ENCODE data around the gene FHL3.

Gene FHL3

GRCh38 chr1:38030596-38031512, 25.5 kb upstream of the FHL3 start:
- Histone ChIP-seq H3K4me1 (ENCODE audit: insufficient read depth, low read length) (peaks cover 25% of the 10 kb centered on the region), H3K27me3 (ENCODE audit: control insufficient read depth in 1 of 2, insufficient read depth in 2 of 2, low read length in 2 of 2) (no peaks in the 10 kb centered on the region), H3K27ac (ENCODE audit: low read depth, low read length) (no peak overlapping the region), H3K4me3 (ENCODE audit: low read depth in 1 of 2, low read length in 2 of 2) (no peak overlapping the region), H3K9me3 (ENCODE audit: low read length) (no peaks in the 10 kb centered on the region), H3K36me3 (ENCODE audit: insufficient read depth, low read length) (peaks cover 6% of the 10 kb centered on the region), H3K9ac (ENCODE audit: low read length) (no peak overlapping the region)

- Histone ChIP-seq H3K9me3 (ENCODE audit: low read length) (no peaks in the 10 kb centered on the region), H3K36me3 (ENCODE audit: insufficient read depth, low read length) (peaks cover 15% of the 10 kb centered on the region), H3K4me3 (ENCODE audit: low read depth in 1 of 2, low read length in 2 of 2) (peak overlapping the region; percentile 3 to 43), H3K9ac (ENCODE audit: low read length) (no peak overlapping the region), H3K4me1 (ENCODE audit: insufficient read depth, low read length) (peaks cover 25% of the 10 kb centered on the region), H3K27me3 (ENCODE audit: control insufficient read depth in 1 of 2, insufficient read depth in 2 of 2, low read length in 2 of 2) (no peaks in the 10 kb centered on the region), H3K27ac (ENCODE audit: low read depth, low read length) (no peak overlapping the region)
Observed at GRCh38 chr1:38029685-38030511, 24.6 kb upstream of the FHL3 start.

- H3K9ac ChIP-seq (ENCODE audit: low read length) = no peak overlapping the region
- H3K4me3 ChIP-seq (ENCODE audit: low read depth in 1 of 2, low read length in 2 of 2) = peak overlapping the region; percentile 3 to 43
- no peaks in the 10 kb centered on the region for H3K27me3 ChIP-seq (ENCODE audit: control insufficient read depth in 1 of 2, insufficient read depth in 2 of 2, low read length in 2 of 2)
- H3K4me1 ChIP-seq (ENCODE audit: insufficient read depth, low read length) = peaks cover 25% of the 10 kb centered on the region
- no peaks in the 10 kb centered on the region for H3K9me3 ChIP-seq (ENCODE audit: low read length)
- H3K27ac ChIP-seq (ENCODE audit: low read depth, low read length) = peak overlapping the region; percentile 3
- peaks cover 18% of the 10 kb centered on the region for H3K36me3 ChIP-seq (ENCODE audit: insufficient read depth, low read length)
Observed at GRCh38 chr1:38029081-38029681, 23.9 kb upstream of the FHL3 start.

DNA sequence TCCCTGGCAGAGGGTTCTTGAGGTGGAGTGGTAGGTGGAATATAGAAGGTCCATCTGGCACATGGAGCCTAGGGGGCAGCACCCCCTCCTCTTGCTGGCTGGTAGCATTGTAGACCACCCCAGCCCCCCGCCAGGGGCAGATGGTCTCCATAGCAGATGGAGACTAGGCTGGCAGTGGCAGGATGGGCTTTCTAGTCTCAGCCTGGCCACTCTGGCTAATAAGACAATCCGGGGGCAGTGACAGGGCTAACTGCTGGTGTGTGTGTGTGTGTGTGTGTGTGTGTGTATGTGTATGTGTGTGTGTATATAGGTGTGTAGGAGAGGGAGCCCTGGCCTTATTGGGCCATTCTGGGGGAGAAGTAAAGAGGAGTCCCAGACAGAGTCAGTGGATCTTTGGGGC, 23.4 kb upstream of the FHL3 start:
- Histone ChIP-seq H3K9ac (ENCODE audit: low read length) (no peak overlapping the region), H3K27me3 (ENCODE audit: control insufficient read depth in 1 of 2, insufficient read depth in 2 of 2, low read length in 2 of 2) (no peaks in the 10 kb centered on the region), H3K36me3 (ENCODE audit: insufficient read depth, low read length) (peaks cover 23% of the 10 kb centered on the region), H3K4me1 (ENCODE audit: insufficient read depth, low read length) (peaks cover 25% of the 10 kb centered on the region), H3K27ac (ENCODE audit: low read depth, low read length) (peak overlapping the region; percentile 3), H3K4me3 (ENCODE audit: low read depth in 1 of 2, low read length in 2 of 2) (no peak overlapping the region), H3K9me3 (ENCODE audit: low read length) (no peaks in the 10 kb centered on the region)

DNA sequence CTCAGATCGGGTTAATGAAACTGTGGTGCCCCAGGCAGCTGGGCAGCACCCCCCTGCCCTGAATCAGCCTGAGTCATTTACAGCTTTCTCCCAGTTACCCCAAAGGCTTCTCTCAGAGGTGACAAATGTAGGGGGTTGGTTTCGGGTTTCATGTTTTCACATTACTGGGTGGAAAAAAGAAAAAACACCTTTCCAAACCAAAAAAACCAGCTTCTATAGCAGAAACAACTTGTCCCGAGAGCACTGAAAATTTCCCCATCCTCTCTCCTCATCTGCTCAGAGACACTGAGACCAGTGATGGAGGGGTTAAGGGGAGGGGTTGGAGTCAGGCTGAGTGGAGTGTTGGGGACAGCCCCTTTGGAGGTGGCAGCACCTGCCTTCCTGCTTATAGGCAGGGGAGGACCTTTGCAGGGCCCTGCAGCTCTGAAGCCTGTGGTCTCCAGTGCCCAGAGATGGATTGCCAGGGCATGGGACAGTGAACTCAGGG, 22.8 kb upstream of the FHL3 start:
- Histone ChIP-seq H3K4me1 (ENCODE audit: insufficient read depth, low read length) (peaks cover 25% of the 10 kb centered on the region), H3K4me3 (ENCODE audit: low read depth in 1 of 2, low read length in 2 of 2) (no peak overlapping the region)

GRCh38 chr1:38027201-38028104, 22.1 kb upstream of the FHL3 start:
- H3K27ac ChIP-seq (ENCODE audit: low read depth, low read length) = no peak overlapping the region

More for the DNA sequence above, 22.8 kb upstream of the FHL3 start:
- H3K9ac ChIP-seq (ENCODE audit: low read length) = no peak overlapping the region
- no peaks in the 10 kb centered on the region for H3K27me3 ChIP-seq (ENCODE audit: control insufficient read depth in 1 of 2, insufficient read depth in 2 of 2, low read length in 2 of 2)
- H3K9me3 ChIP-seq (ENCODE audit: low read length) = no peaks in the 10 kb centered on the region
- H3K36me3 ChIP-seq (ENCODE audit: insufficient read depth, low read length) = peaks cover 26% of the 10 kb centered on the region
- H3K27ac ChIP-seq (ENCODE audit: low read depth, low read length) = peak overlapping the region; percentile 3

GRCh38 chr1:38026592-38027200, 21.4 kb upstream of the FHL3 start:
- no peaks in the 10 kb centered on the region for H3K9me3 ChIP-seq (ENCODE audit: low read length)
- no peak overlapping the region for H3K9ac ChIP-seq (ENCODE audit: low read length)
- no peaks in the 10 kb centered on the region for H3K27me3 ChIP-seq (ENCODE audit: control insufficient read depth in 1 of 2, insufficient read depth in 2 of 2, low read length in 2 of 2)
- H3K27ac ChIP-seq (ENCODE audit: low read depth, low read length) = no peak overlapping the region
- H3K36me3 ChIP-seq (ENCODE audit: insufficient read depth, low read length) = peaks cover 40% of the 10 kb centered on the region
- no peak overlapping the region for H3K4me3 ChIP-seq (ENCODE audit: low read depth in 1 of 2, low read length in 2 of 2)
- peaks cover 25% of the 10 kb centered on the region for H3K4me1 ChIP-seq (ENCODE audit: insufficient read depth, low read length)

More at GRCh38 chr1:38027201-38028104, 22.1 kb upstream of the FHL3 start:
- Histone ChIP-seq H3K36me3 (ENCODE audit: insufficient read depth, low read length) (peaks cover 33% of the 10 kb centered on the region), H3K4me3 (ENCODE audit: low read depth in 1 of 2, low read length in 2 of 2) (no peak overlapping the region), H3K27me3 (ENCODE audit: control insufficient read depth in 1 of 2, insufficient read depth in 2 of 2, low read length in 2 of 2) (no peaks in the 10 kb centered on the region), H3K9ac (ENCODE audit: low read length) (no peak overlapping the region), H3K4me1 (ENCODE audit: insufficient read depth, low read length) (peaks cover 25% of the 10 kb centered on the region), H3K9me3 (ENCODE audit: low read length) (no peaks in the 10 kb centered on the region)

DNA sequence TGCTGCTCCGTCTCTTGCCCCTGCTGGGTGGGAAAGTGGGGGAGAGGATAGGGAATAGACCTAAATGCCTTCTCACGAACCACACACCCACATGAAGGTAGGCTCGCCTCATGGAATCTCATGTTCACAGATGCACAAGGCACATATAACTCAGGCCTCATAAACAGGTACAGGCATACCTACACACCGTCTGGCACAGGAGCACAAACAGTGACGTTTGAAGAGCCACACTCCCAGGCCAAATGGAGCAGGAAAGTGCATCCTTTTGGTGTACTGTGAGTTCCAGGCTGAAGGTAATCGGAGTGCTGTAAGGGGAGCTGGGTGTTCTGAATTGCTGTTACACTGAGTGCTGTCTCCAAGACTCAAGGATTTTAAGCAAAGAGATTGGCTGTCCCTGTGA, 20.4 kb upstream of the FHL3 start:
- no peak overlapping the region for H3K27ac ChIP-seq (ENCODE audit: low read depth, low read length)
- H3K9ac ChIP-seq (ENCODE audit: low read length) = no peak overlapping the region
- no peak overlapping the region for H3K4me3 ChIP-seq (ENCODE audit: low read depth in 1 of 2, low read length in 2 of 2)
- no peaks in the 10 kb centered on the region for H3K27me3 ChIP-seq (ENCODE audit: control insufficient read depth in 1 of 2, insufficient read depth in 2 of 2, low read length in 2 of 2)
- no peaks in the 10 kb centered on the region for H3K9me3 ChIP-seq (ENCODE audit: low read length)
- H3K4me1 ChIP-seq (ENCODE audit: insufficient read depth, low read length) = peaks cover 22% of the 10 kb centered on the region
- H3K36me3 ChIP-seq (ENCODE audit: insufficient read depth, low read length) = peaks cover 49% of the 10 kb centered on the region

GRCh38 chr1:38025233-38025632, 19.9 kb upstream of the FHL3 start:
- H3K9ac ChIP-seq (ENCODE audit: low read length) = no peak overlapping the region
- H3K4me1 ChIP-seq (ENCODE audit: insufficient read depth, low read length) = peaks cover 17% of the 10 kb centered on the region
- H3K4me3 ChIP-seq (ENCODE audit: low read depth in 1 of 2, low read length in 2 of 2) = no peak overlapping the region
- no peaks in the 10 kb centered on the region for H3K9me3 ChIP-seq (ENCODE audit: low read length)
- no peaks in the 10 kb centered on the region for H3K27me3 ChIP-seq (ENCODE audit: control insufficient read depth in 1 of 2, insufficient read depth in 2 of 2, low read length in 2 of 2)
- no peak overlapping the region for H3K27ac ChIP-seq (ENCODE audit: low read depth, low read length)
- H3K36me3 ChIP-seq (ENCODE audit: insufficient read depth, low read length) = peaks cover 53% of the 10 kb centered on the region

DNA sequence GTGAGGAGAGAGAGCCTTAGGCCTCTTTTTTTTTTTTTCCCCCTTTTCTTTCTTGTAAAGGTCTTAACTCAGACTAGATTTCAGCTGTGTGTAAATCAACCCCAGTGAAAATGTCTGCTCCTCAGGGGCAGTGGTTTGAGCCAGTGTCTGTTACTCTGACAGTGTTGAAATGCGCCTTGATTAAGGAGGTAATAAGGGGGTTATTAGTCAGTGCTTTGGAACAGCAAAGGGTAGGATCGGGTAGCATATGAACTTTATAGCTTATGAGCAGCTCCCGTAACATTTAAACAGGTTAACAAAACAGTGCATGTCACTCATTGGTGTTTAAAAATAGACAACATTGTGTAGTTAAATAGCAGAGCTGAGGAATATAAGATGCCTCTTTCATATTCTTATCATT, 17.5 kb upstream of the FHL3 start:
- Histone ChIP-seq H3K9ac (ENCODE audit: low read length) (no peak overlapping the region), H3K27ac (ENCODE audit: low read depth, low read length) (no peak overlapping the region), H3K27me3 (ENCODE audit: control insufficient read depth in 1 of 2, insufficient read depth in 2 of 2, low read length in 2 of 2) (no peaks in the 10 kb centered on the region), H3K4me3 (ENCODE audit: low read depth in 1 of 2, low read length in 2 of 2) (no peak overlapping the region), H3K9me3 (ENCODE audit: low read length) (no peaks in the 10 kb centered on the region), H3K36me3 (ENCODE audit: insufficient read depth, low read length) (peaks cover 75% of the 10 kb centered on the region), H3K4me1 (ENCODE audit: insufficient read depth, low read length) (no peaks in the 10 kb centered on the region)

Data from muscle layer of colon (tissue), 2 donors.